HTERT RPE-1 (cell line): ENCODE data around the gene SNED1.

ENCODE experiments used
- in situ Hi-C: fragments of 300-500 bp; cut with MboI; formaldehyde crosslinking; loops from 4 replicates; pipeline ENCODE4 v1.14.3; 2020; ENCODE audit warnings: low sequenced_read_pairs

The SNED1 gene

GRCh38 chr2:241020629-241021190, 22.3 kb downstream of the SNED1 start:
- in situ Hi-C loops = no loop called here

GRCh38 chr2:241025639-241026038, 27.2 kb downstream of the SNED1 start:
- in situ Hi-C loops = no loop called here

DNA sequence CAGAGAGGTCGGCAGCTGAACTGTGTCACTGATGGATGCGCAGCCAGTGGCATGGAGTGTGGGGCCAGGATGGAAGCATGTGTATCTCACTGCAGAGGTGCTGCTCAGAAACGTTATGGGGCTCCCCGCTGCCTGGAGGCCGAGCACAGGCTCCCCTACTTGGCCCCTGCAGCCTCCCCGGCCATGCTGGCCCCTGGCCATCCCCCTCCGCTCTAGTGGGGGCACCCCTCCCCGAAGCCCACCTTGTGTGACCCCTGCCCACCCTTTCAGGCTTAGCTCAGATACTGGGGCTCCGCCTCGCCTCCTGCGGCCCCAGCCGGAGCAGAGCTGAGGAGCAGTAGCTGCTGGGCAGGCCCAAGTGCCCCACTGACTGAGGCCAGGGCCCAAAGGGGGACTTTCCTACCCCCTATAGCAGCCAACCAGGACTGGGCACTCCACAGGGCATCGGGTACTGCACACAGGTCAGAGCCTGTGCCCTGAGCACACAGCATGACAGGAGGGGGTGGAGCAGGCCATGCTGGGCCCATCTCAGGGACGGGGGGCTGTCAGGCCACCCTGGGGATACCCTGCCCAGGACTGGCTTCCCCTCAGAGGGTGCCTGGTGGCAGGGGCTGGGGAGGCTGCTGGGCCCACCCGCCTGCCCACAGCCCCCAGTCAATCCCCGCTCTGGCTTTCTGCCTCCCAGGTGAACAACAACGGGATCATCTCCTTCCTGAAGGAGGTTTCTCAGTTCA, 31.3 kb downstream of the SNED1 start:
- in situ Hi-C loops = no loop called here

DNA sequence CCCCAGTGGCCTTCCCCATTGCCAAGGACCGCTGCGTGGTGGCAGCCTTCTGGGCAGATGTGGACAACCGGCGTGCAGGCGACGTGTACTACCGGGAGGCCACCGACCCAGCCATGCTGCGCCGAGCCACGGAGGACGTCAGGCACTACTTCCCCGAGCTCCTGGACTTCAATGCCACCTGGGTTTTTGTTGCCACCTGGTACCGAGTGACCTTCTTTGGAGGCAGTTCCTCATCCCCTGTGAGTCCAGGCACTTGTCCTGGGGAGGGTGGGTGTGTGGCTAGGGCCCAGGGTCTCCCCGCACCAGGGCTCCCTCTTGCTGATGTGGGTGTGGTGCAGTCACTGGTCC, 31.9 kb downstream of the SNED1 start:
- in situ Hi-C loops = no loop called here

DNA sequence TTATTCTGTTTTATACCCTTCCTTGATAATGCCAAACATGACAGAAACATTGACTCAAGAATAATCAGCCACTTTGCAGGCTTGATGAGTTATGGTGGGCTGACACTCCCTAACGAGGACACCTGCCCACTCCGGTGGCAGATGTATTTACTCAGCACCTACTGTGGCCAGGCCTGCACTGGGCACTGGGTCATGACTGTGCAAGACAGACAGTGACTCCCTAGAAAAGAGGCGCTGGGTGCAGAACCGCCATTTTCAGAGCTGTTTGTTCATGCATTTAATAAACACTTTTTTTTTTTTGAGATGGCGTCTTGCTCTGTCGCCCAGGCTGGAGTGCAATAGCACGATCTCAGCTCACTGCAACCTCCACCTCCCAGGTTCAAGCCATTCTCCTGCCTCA, 32.5 kb downstream of the SNED1 start:
- in situ Hi-C loops = no loop called here

GRCh38 chr2:241031436-241032165, 33.2 kb downstream of the SNED1 start:
- in situ Hi-C loops = no loop called here

DNA sequence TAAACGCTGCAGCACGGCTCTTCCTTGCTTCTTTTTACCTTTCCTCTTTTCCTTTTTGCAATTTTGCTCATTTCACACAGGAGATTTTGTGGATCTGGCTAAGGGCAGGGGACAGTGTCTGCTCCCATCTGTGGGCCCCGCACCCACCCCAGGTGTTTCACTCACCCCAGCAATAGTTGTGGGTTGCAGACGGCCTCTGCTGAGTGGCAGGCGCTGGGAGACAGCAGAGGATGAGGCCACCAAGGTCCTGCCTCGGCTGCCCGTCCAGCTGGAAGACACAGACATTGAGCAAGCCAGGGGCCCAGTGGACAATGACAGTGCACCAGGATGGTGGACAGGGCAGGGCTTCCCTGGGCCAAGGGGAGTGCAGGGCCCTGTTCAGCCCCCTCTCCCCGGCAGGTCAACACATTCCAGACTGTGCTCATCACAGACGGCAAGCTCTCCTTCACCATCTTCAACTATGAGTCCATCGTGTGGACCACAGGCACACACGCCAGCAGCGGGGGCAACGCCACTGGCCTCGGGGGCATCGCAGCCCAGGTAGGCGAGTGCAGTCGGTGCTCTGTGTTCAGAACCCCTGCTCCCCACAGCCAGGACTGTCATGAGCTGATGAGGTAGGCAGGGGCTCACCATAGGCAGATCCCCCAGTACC, 35.0 kb downstream of the SNED1 start:
- in situ Hi-C loops = no loop called here

DNA sequence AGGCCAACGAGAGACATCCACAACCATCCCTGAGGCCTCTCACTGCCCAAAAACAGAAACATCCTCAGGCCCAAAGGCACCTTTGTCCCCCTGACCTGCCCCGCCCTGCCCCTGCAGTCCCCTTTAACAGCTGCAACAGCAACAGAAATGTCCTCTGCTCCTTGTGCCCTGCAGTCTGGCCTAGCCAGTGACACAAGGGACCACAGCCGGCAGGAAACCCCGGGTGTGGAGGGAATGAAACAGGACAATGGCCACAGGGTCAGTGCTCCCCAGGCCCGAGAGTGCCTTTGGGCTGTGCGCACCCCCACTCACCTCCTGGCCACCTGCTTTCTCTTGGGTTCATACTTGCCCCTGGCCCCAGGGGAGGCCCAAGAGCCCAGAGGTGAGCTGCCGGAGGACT, 35.6 kb downstream of the SNED1 start:
- in situ Hi-C loops = no loop called here

- in situ Hi-C loops = no loop called here
Measured at GRCh38 chr2:241034490-241035141, 36.2 kb downstream of the SNED1 start.

GRCh38 chr2:241035142-241035817, 36.9 kb downstream of the SNED1 start:
- in situ Hi-C loops = no loop called here

DNA sequence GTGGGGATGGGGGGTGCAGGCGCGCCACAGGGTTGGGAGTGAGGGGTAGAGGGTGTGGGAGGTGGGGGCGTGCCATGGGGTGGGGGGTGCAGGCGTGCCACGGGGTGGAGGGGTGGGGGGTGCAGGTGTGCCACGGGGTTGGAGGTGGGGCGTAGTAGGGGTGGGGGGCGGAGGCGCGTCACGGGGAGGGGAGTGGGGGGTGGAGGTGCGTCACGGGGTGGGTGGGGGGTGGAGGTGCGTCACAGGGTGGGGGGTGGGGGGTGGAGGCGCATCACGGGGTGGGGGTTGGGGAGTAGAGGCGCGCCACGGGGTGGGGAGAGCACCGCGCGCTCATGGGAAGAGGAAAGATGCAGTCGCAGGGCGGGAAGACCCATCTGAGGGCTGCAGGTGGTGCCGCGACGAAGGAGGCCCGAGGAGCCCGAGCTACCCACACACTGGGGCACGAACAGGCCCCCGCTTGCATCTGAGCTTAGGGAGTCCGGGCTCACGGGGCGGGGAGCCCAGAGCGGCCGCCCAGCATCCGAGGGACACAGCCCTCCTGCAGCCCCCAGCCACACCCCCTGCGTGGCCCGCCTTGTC, 37.5 kb downstream of the SNED1 start:
- in situ Hi-C loops = no loop called here

GRCh38 chr2:241036397-241036963, 38.1 kb downstream of the SNED1 start:
- in situ Hi-C loops = no loop called here

DNA sequence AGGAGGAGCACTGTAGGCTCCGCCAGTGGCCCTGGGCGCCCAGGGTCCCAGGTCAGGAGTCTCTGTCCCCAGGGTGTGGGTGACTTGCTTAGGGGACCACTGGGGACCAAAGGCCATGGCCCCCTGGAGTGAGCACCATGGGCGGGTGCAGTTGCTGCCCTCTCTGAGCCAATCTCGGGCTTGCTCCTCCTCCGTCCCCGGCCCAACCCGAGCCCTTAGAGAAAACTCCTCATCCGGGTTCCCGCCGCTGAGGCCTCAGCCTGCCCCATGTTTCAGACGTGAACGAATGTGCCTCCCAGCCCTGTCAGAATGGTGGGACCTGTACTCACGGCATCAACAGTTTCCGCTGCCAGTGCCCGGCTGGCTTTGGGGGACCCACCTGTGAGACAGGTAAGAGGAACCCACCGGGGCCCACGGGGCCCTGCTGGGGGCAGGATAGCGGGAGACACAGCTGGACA, 38.6 kb downstream of the SNED1 start:
- in situ Hi-C loops = no loop called here

GRCh38 chr2:241037498-241037897, 39.1 kb downstream of the SNED1 start:
- in situ Hi-C loops = no loop called here

GRCh38 chr2:241038374-241039180, 40.2 kb downstream of the SNED1 start:
- in situ Hi-C loops = no loop called here

GRCh38 chr2:241039416-241039815, 41.0 kb downstream of the SNED1 start:
- in situ Hi-C loops = no loop called here

- in situ Hi-C loops = no loop called here
Measured at GRCh38 chr2:241040081-241040803, 41.8 kb downstream of the SNED1 start.

- in situ Hi-C loops = no loop called here
Measured at GRCh38 chr2:241041589-241042158, 43.3 kb downstream of the SNED1 start.
